HEK293 (cell line): ENCODE measurements around the gene ARHGAP22.

Experiments
- CTCF ChIA-PET: fragments of 350-600 bp; formaldehyde crosslinking; extraction: SDS; loops from one replicate; lab custom pipeline; 2021; ENCODE audit warnings: antibody characterized with exemption; lab: Yijun Ruan, JAX
- POLR2A ChIA-PET: fragments of 300-600 bp; formaldehyde crosslinking; extraction: SDS; loops from one replicate; lab custom pipeline; 2020; ENCODE audit warnings: antibody characterized with exemption, inconsistent platforms; lab: Yijun Ruan, JAX
- H3K27ac ChIP-seq: fragments of 200-500 bp; sonication (Bioruptor generic); 2 replicates; pipeline ENCODE4 v1.5.1; 2014; ENCODE audit warnings: low read depth, low read length, control low read depth, inconsistent platforms; ENCODE audit errors: extremely low read depth
- H3K36me3 ChIP-seq, 2 experiments: fragments of 200-500 bp in 1 of 2; sonication (Bioruptor generic) in 1 of 2; 1 replicate in 1 of 2; 2 replicates in 1 of 2; pipeline ENCODE4 v1.5.1; 2014 to 2017; ENCODE audit warnings: inconsistent platforms in 2 of 2, low read length in 2 of 2; ENCODE audit not compliant: control insufficient read depth in 2 of 2, insufficient read depth in 1 of 2
- H3K4me1 ChIP-seq: fragments of 200-500 bp; sonication (Bioruptor generic); 2 replicates; pipeline ENCODE4 v1.5.1; 2014; ENCODE audit warnings: mild to moderate bottlenecking, low read length, inconsistent platforms; ENCODE audit not compliant: control insufficient read depth, insufficient read depth
- H3K4me3 ChIP-seq: 2 replicates; pipeline ENCODE4 v1.5.1; 2011; ENCODE audit warnings: low read depth, mild to moderate bottlenecking, control low read depth, low read length, moderate library complexity
- H3K9me3 ChIP-seq: fragments of 200-500 bp; sonication (Bioruptor generic); 2 replicates; pipeline ENCODE4 v1.5.1; 2014; ENCODE audit warnings: low read depth, low read length, inconsistent platforms; ENCODE audit not compliant: control insufficient read depth, insufficient read depth
- BCL11A ChIP-seq: fragments of 450-650 bp; formaldehyde crosslinking; IDR thresholded peaks from 2 replicates; pipeline ENCODE4 v1.5.1; 2016; ENCODE audit warnings: low read depth, missing biosample characterization, missing genetic modification characterization
- GLIS2 ChIP-seq: fragments of 450-650 bp; formaldehyde crosslinking; IDR thresholded peaks from 2 replicates; pipeline ENCODE4 v1.5.1; 2016; ENCODE audit warnings: missing biosample characterization, missing genetic modification characterization
- IKZF3 ChIP-seq: fragments of 450-650 bp; IDR thresholded peaks from 2 replicates; pipeline ENCODE4 v1.5.0; 2018; ENCODE audit warnings: missing biosample characterization, mild to moderate bottlenecking, missing genetic modification characterization, moderate library complexity
- REPIN1 ChIP-seq: fragments of 450-650 bp; formaldehyde crosslinking; IDR thresholded peaks from 2 replicates; pipeline ENCODE4 v1.5.1; 2017; ENCODE audit warnings: missing biosample characterization, missing genetic modification characterization, low read depth
- SETDB1 ChIP-seq: IDR thresholded peaks from one replicate; pipeline ENCODE4 v1.6.1; 2017; ENCODE audit warnings: mild to moderate bottlenecking, low read length, moderate library complexity, mixed read lengths; ENCODE audit not compliant: insufficient read length
- TCF7L2 ChIP-seq: IDR thresholded peaks from 2 replicates; pipeline ENCODE4 v1.6.1; 2011; ENCODE audit warnings: low read depth, mild to moderate bottlenecking, inconsistent platforms, low read length, moderate library complexity, borderline replicate concordance
- YY1 ChIP-seq: fragments of 450-650 bp; formaldehyde crosslinking; IDR thresholded peaks from 2 replicates; pipeline ENCODE4 v1.5.1; 2018; ENCODE audit warnings: missing biosample characterization, missing genetic modification characterization
- ZBTB11 ChIP-seq: fragments of 450-650 bp; formaldehyde crosslinking; conservative IDR thresholded peaks from 2 replicates; pipeline ENCODE4 v1.5.1; 2016; ENCODE audit warnings: low read depth, missing biosample characterization, missing genetic modification characterization
- ZNF114 ChIP-seq: fragments of 450-650 bp; formaldehyde crosslinking; IDR thresholded peaks from 2 replicates; pipeline ENCODE4 v1.5.0; 2017; ENCODE audit warnings: missing biosample characterization, missing genetic modification characterization
- ZNF132 ChIP-seq: fragments of 450-650 bp; formaldehyde crosslinking; IDR thresholded peaks from 2 replicates; pipeline ENCODE4 v1.5.1; 2017; ENCODE audit warnings: missing biosample characterization, missing genetic modification characterization, borderline replicate concordance
- ZNF138 ChIP-seq: fragments of 450-650 bp; formaldehyde crosslinking; IDR thresholded peaks from 2 replicates; pipeline ENCODE4 v1.5.1; 2016; ENCODE audit warnings: missing biosample characterization, missing genetic modification characterization, borderline replicate concordance
- ZNF239 ChIP-seq: fragments of 450-650 bp; formaldehyde crosslinking; IDR thresholded peaks from 2 replicates; pipeline ENCODE4 v1.5.1; 2016; ENCODE audit warnings: missing biosample characterization, missing genetic modification characterization
- ZNF302 ChIP-seq: fragments of 450-650 bp; formaldehyde crosslinking; IDR thresholded peaks from 2 replicates; pipeline ENCODE4 v1.5.1; 2016; ENCODE audit warnings: missing biosample characterization, missing genetic modification characterization, low read depth
- ZNF416 ChIP-seq: fragments of 450-650 bp; formaldehyde crosslinking; IDR thresholded peaks from 2 replicates; pipeline ENCODE4 v1.5.1; 2016; ENCODE audit warnings: missing biosample characterization, missing genetic modification characterization
- ZNF501 ChIP-seq: fragments of 450-650 bp; formaldehyde crosslinking; IDR thresholded peaks from 2 replicates; pipeline ENCODE4 v1.5.1; 2016; ENCODE audit warnings: missing biosample characterization, missing genetic modification characterization
- ZNF510 ChIP-seq: fragments of 450-650 bp; formaldehyde crosslinking; IDR thresholded peaks from 2 replicates; pipeline ENCODE4 v1.5.1; 2018; ENCODE audit warnings: mild to moderate bottlenecking, missing genetic modification characterization, missing biosample characterization; ENCODE audit not compliant: insufficient replicate concordance
- ZNF544 ChIP-seq: fragments of 450-650 bp; formaldehyde crosslinking; IDR thresholded peaks from 2 replicates; pipeline ENCODE4 v1.5.0; 2017; ENCODE audit warnings: missing biosample characterization, missing genetic modification characterization
- ZNF623 ChIP-seq: fragments of 450-650 bp; formaldehyde crosslinking; IDR thresholded peaks from 2 replicates; pipeline ENCODE4 v1.5.1; 2016; ENCODE audit warnings: missing biosample characterization, missing genetic modification characterization
- ZNF639 ChIP-seq: fragments of 450-650 bp; formaldehyde crosslinking; IDR thresholded peaks from 2 replicates; pipeline ENCODE4 v1.5.1; 2016; ENCODE audit warnings: missing biosample characterization, missing genetic modification characterization
- ZNF677 ChIP-seq: fragments of 450-650 bp; IDR thresholded peaks from 2 replicates; pipeline ENCODE4 v1.5.0; 2018; ENCODE audit warnings: missing biosample characterization, mild to moderate bottlenecking, missing genetic modification characterization, moderate library complexity
- ZSCAN4 ChIP-seq: fragments of 450-650 bp; formaldehyde crosslinking; IDR thresholded peaks from 2 replicates; pipeline ENCODE4 v1.5.1; 2017; ENCODE audit warnings: missing biosample characterization, missing genetic modification characterization
- TF ChIP-seq, protein P1 (sequence below): fragments of 450-650 bp; formaldehyde crosslinking; IDR thresholded peaks from 2 replicates; pipeline ENCODE4 v1.5.1; 2016; ENCODE audit warnings: missing biosample characterization, missing genetic modification characterization

ARHGAP22 gene

DNA sequence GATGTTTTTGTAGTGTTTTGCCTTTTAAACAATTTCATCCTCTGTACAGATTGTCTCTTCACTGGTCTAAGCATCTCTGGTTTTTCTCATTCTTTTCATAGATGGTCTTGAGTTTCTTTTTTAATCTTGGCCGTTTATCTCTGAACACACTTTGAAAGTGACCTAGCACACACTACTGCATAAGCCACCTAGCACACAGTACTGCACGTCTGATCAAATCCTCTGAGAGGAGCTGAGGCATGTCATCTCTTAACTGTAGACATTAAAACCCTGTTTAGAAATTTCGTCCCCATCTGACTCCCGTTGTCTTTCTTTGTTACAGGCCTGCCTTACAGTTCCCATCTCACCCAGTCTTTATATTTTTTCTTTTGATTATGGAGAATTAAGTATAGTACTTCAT lies 198.2 kb downstream of the ARHGAP22 start:
- no peak overlapping the region for H3K27ac ChIP-seq
- CTCF ChIA-PET, result interaction anchor here (0.7 to 1.0 kb wide), 2 partner anchors 250 to 1001 kb away, joined by 3 read pairs; no protein-coding TSS in a partner anchor
- POLR2A ChIA-PET, result no interaction called here
- peaks cover 0 to 10% of the 10 kb centered on the region in 2 experiments; a peak in 1 of 3 replicates for H3K36me3 ChIP-seq
- no peaks in the 10 kb centered on the region for H3K9me3 ChIP-seq
- no peak overlapping the region for H3K4me3 ChIP-seq
- H3K4me1 ChIP-seq, result no peaks in the 10 kb centered on the region
- TF ChIP-seq, protein P1, sequence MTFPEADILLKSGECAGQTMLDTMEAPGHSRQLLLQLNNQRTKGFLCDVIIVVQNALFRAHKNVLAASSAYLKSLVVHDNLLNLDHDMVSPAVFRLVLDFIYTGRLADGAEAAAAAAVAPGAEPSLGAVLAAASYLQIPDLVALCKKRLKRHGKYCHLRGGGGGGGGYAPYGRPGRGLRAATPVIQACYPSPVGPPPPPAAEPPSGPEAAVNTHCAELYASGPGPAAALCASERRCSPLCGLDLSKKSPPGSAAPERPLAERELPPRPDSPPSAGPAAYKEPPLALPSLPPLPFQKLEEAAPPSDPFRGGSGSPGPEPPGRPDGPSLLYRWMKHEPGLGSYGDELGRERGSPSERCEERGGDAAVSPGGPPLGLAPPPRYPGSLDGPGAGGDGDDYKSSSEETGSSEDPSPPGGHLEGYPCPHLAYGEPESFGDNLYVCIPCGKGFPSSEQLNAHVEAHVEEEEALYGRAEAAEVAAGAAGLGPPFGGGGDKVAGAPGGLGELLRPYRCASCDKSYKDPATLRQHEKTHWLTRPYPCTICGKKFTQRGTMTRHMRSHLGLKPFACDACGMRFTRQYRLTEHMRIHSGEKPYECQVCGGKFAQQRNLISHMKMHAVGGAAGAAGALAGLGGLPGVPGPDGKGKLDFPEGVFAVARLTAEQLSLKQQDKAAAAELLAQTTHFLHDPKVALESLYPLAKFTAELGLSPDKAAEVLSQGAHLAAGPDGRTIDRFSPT (tag by site-specific recombination), result no peak
- TF ChIP-seq ZNF138 (no peak), ZNF677 (tag by site-specific recombination) (no peak), ZNF239 (tag by site-specific recombination) (no peak), ZNF623 (no peak), ZNF302 (tag by site-specific recombination) (no peak), YY1 (tag by site-specific recombination) (no peak), ZNF114 (tag by site-specific recombination) (no peak), REPIN1 (tag by site-specific recombination) (no peak), ZNF501 (tag by site-specific recombination) (no peak), BCL11A (tag by site-specific recombination) (no peak), ZNF416 (tag by site-specific recombination) (no peak), ZSCAN4 (tag by site-specific recombination) (no peak), SETDB1 (no peak), GLIS2 (tag by site-specific recombination) (no peak)
- TF ChIP-seq, all 188 proteins: peak for 0

DNA sequence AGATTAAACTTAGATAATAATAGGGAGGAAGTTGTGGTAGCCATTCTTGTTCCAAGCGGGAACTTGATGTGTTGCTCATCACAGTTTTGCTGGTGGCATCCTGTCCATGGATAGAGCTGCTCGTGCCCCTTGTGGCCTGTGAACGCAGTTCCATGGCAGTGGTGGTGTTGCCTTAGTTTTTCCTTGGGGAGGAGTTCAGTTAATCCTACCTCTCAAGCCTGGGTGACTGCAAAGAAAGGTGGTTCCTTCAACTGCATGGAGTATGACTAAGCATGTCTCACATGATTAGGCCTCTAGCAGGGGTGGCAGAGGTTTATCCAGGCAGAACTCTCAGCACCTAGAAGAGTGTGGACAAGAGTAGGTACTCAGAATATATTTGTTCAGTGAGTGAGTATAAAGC lies 198.7 kb downstream of the ARHGAP22 start:
- ChIA-PET CTCF (interaction anchor here (1.0 to 1.2 kb wide), 2 partner anchors 27 to 250 kb away, joined by 3 read pairs; no protein-coding TSS in a partner anchor), POLR2A (no interaction called here)
- TF ChIP-seq ZNF132 (tag by site-specific recombination) (no peak), ZNF416 (tag by site-specific recombination) (no peak)
- Histone ChIP-seq H3K4me3 (no peak overlapping the region), H3K36me3 (peaks cover 0 to 10% of the 10 kb centered on the region in 2 experiments; a peak in 1 of 3 replicates), H3K9me3 (no peaks in the 10 kb centered on the region), H3K27ac (no peak overlapping the region), H3K4me1 (no peaks in the 10 kb centered on the region)

GRCh38 chr10:48404646-48405045 lies 200.2 kb downstream of the ARHGAP22 start:
- CTCF ChIA-PET, result interaction anchor here (0.6 to 1.0 kb wide), 2 partner anchors 12 to 63 kb away, joined by 3 to 4 read pairs; no protein-coding TSS in a partner anchor
- POLR2A ChIA-PET, result no interaction called here
- no peak overlapping the region for H3K4me3 ChIP-seq
- TF ChIP-seq TCF7L2 (no peak), ZBTB11 (tag by site-specific recombination) (no peak), ZNF510 (no peak), ZNF639 (tag by site-specific recombination) (no peak), IKZF3 (tag by site-specific recombination) (no peak), ZNF544 (tag by site-specific recombination) (no peak)

More at GRCh38 chr10:48404646-48405045, 200.2 kb downstream of the ARHGAP22 start:
- no peak overlapping the region for H3K27ac ChIP-seq
- H3K9me3 ChIP-seq, result no peaks in the 10 kb centered on the region
- H3K36me3 ChIP-seq, result no peaks in the 10 kb centered on the region
- H3K4me1 ChIP-seq, result peaks cover 8% of the 10 kb centered on the region; the same call in 1 of the 2 replicates
